Measurements from ENCODE around the gene NHSL2.
"Not testable (repeated sequence)": the region's sequence is repeated elsewhere in the genome, so short reads cannot be mapped to it uniquely, and the experiment has no call there.

Gene NHSL2

GRCh38 chrX:71910643-71910985 lies at the start of gene NHSL2:
TSS of gene NHSL2 (plus strand) at chrX:71910845.
- peak; percentile 62 for DNase-seq

GRCh38 chrX:71867680-71868079 lies 43.0 kb upstream of the NHSL2 start:
- no peak for DNase-seq

GRCh38 chrX:71869566-71869965 lies 41.1 kb upstream of the NHSL2 start:
- DNase-seq = not testable (repeated sequence)

GRCh38 chrX:71870208-71871098 lies 40.2 kb upstream of the NHSL2 start:
- peak; percentile 2 for DNase-seq

GRCh38 chrX:71871367-71871766 lies 39.3 kb upstream of the NHSL2 start:
- no peak for DNase-seq

- no peak for DNase-seq
These were observed 37.8 kb upstream of the NHSL2 start for GRCh38 chrX:71872542-71873458.

- DNase-seq = no peak
These were observed 37.2 kb upstream of the NHSL2 start for GRCh38 chrX:71873459-71873833.

- not testable (repeated sequence) for DNase-seq
These were observed 33.8 kb upstream of the NHSL2 start for GRCh38 chrX:71876841-71877240.

- no peak for DNase-seq
These were observed 25.5 kb upstream of the NHSL2 start for GRCh38 chrX:71885099-71885498.

- no peak for DNase-seq
These were observed 15.0 kb upstream of the NHSL2 start for GRCh38 chrX:71895607-71896006.

GRCh38 chrX:71906144-71906543 lies 4.5 kb upstream of the NHSL2 start:
- DNase-seq = no peak

GRCh38 chrX:71908387-71908786 lies 2.3 kb upstream of the NHSL2 start:
- no peak for DNase-seq

GRCh38 chrX:71909956-71910355 lies 689 bp upstream of the NHSL2 start:
- DNase-seq = peak; percentile 25

- peak; percentile 42 for DNase-seq
These were observed 513 bp downstream of the NHSL2 start for GRCh38 chrX:71910986-71911730.

- peak; percentile 30 for DNase-seq
These were observed 1.0 kb downstream of the NHSL2 start for GRCh38 chrX:71911731-71912050.

- DNase-seq = no peak
These were observed 1.5 kb downstream of the NHSL2 start for GRCh38 chrX:71912156-71912555.

GRCh38 chrX:71913156-71913950 lies 2.7 kb downstream of the NHSL2 start:
- DNase-seq = no peak

- no peak for DNase-seq
These were observed 7.1 kb downstream of the NHSL2 start for GRCh38 chrX:71917621-71918343.

GRCh38 chrX:71919431-71919830 lies 8.8 kb downstream of the NHSL2 start:
- DNase-seq = no peak

- DNase-seq = no peak
These were observed 9.2 kb downstream of the NHSL2 start for GRCh38 chrX:71919886-71920285.

- no peak for DNase-seq
These were observed 12.0 kb downstream of the NHSL2 start for GRCh38 chrX:71922686-71923085.

- DNase-seq = no peak
These were observed 12.9 kb downstream of the NHSL2 start for GRCh38 chrX:71923516-71923915.

All from eye (tissue), 1 donor.